SK-N-SH (cell line): Measurements from ENCODE around the gene RBM47. TPM values are rescaled to one million over a fixed set of nuclear protein-coding genes. Genes with fewer than 3 reads are reported as not detected.

Experiments used
- CTCF ChIA-PET: fragments of 300-600, 350-600 bp; formaldehyde crosslinking; extraction: SDS; loops from one replicate; lab custom pipeline; 2021; lab: Yijun Ruan, JAX
- POLR2A ChIA-PET: fragments of 350-600 bp; sonication (Branson Sonifier 250); formaldehyde crosslinking; extraction: SDS; loops from one replicate; lab custom pipeline; 2020; ENCODE audit warnings: antibody characterized with exemption, inconsistent platforms; lab: Yijun Ruan, JAX
- DNase-seq: peaks from one replicate; pipeline ENCODE4 v3.0.0; 2012
- H2AFZ ChIP-seq: fragments of 200-600 bp; sonication (generic); 2 replicates; pipeline ENCODE4 v1.8.1; 2016; ENCODE audit warnings: antibody characterized with exemption, mild to moderate bottlenecking, low read depth
- H3F3A ChIP-seq: fragments of 200-600 bp; sonication (generic); replicated peaks from 2 replicates; pipeline ENCODE3; 2016; ENCODE audit warnings: antibody characterized with exemption, mild to moderate bottlenecking; ENCODE audit not compliant: insufficient read depth
- H3K27ac ChIP-seq, 2 experiments: fragments of 200-500 bp in 1 of 2; fragments of 200-600 bp in 1 of 2; sonication (Bioruptor generic) in 1 of 2; sonication (generic), shearing (Covaris generic) in 1 of 2; 2 replicates each; pipeline versions ENCODE4 v1.5.1 to v1.6.1; 2014 to 2016; ENCODE audit warnings: low read depth in 2 of 2, inconsistent platforms in 1 of 2, low read length in 1 of 2, mild to moderate bottlenecking in 1 of 2, mixed read lengths in 1 of 2
- H3K27me3 ChIP-seq: fragments of 200-600 bp; sonication (generic), shearing (Covaris generic); 2 replicates; pipeline ENCODE4 v1.6.1; 2016; ENCODE audit warnings: mixed run types; ENCODE audit not compliant: insufficient read depth
- H3K36me3 ChIP-seq, 2 experiments: fragments of 200-500 bp in 1 of 2; fragments of 200-600 bp in 1 of 2; sonication (Bioruptor generic) in 1 of 2; sonication (generic) in 1 of 2; replicated peaks in 1 of 2; 2 replicates each; pipeline versions ENCODE3 to v1.5.1; 2014 to 2016; ENCODE audit warnings: low read length in 1 of 2, mild to moderate bottlenecking in 1 of 2; ENCODE audit not compliant: insufficient read depth in 2 of 2, control insufficient read depth in 1 of 2
- H3K4me1 ChIP-seq, 2 experiments: fragments of 200-500 bp in 1 of 2; fragments of 200-600 bp in 1 of 2; sonication (Bioruptor generic) in 1 of 2; sonication (generic), shearing (Covaris generic) in 1 of 2; 2 replicates each; pipeline versions ENCODE4 v1.5.1 to v1.6.1; 2014 to 2016; ENCODE audit warnings: low read depth in 1 of 2, low read length in 1 of 2, mixed run types in 1 of 2; ENCODE audit not compliant: insufficient read depth in 2 of 2, control insufficient read depth in 1 of 2
- H3K4me2 ChIP-seq: fragments of 200-600 bp; sonication (generic), shearing (Covaris generic); 2 replicates; pipeline ENCODE4 v1.6.1; 2017; ENCODE audit warnings: mixed run types
- H3K4me3 ChIP-seq, 2 experiments: fragments of 200-500 bp in 1 of 2; fragments of 200-600 bp in 1 of 2; sonication (Bioruptor generic) in 1 of 2; sonication (generic), shearing (Covaris generic) in 1 of 2; 2 replicates each; pipeline versions ENCODE4 v1.5.1 to v1.8.1; 2014 to 2016; ENCODE audit warnings: low read depth in 2 of 2, inconsistent platforms in 1 of 2, low read length in 1 of 2, mild to moderate bottlenecking in 1 of 2, mixed read lengths in 1 of 2, moderate library complexity in 1 of 2
- H3K79me2 ChIP-seq: fragments of 200-600 bp; sonication (generic); 2 replicates; pipeline ENCODE4 v1.8.1; 2017; ENCODE audit warnings: mild to moderate bottlenecking; ENCODE audit not compliant: insufficient read depth
- H3K9ac ChIP-seq: fragments of 200-600 bp; sonication (generic); 2 replicates; pipeline ENCODE4 v1.6.1; 2017; ENCODE audit warnings: mixed run types
- H3K9me2 ChIP-seq: fragments of 200-600 bp; sonication (generic); 2 replicates; pipeline ENCODE4 v1.6.1; 2017; ENCODE audit warnings: mixed run types
- H3K9me3 ChIP-seq: fragments of 200-600 bp; sonication (generic); 2 replicates; pipeline ENCODE4 v1.6.1; 2017; ENCODE audit warnings: mixed run types, mild to moderate bottlenecking, moderate library complexity
- H4K20me1 ChIP-seq: fragments of 200-600 bp; sonication (generic); 2 replicates; pipeline ENCODE4 v1.6.1; 2017; ENCODE audit warnings: mild to moderate bottlenecking, mixed run types; ENCODE audit not compliant: insufficient read depth
- GABPA ChIP-seq: IDR thresholded peaks from 2 replicates; pipeline ENCODE4 v1.4.0; 2012; ENCODE audit warnings: low read depth, mild to moderate bottlenecking
- IRF3 ChIP-seq: fragments of 150-350 bp; IDR thresholded peaks from 2 replicates; pipeline ENCODE4 v1.6.1; 2016; ENCODE audit warnings: mild to moderate bottlenecking, low read depth, low read length
- JUND ChIP-seq: IDR thresholded peaks from 2 replicates; pipeline ENCODE4 v1.4.0; 2012
- MAX ChIP-seq: IDR thresholded peaks from 2 replicates; pipeline ENCODE4 v1.4.0; 2012; ENCODE audit warnings: low read depth
- MXI1 ChIP-seq: IDR thresholded peaks from 2 replicates; pipeline ENCODE4 v1.6.1; 2012; ENCODE audit warnings: mild to moderate bottlenecking, low read depth, low read length, improper control_type of control experiment
- NFIC ChIP-seq: IDR thresholded peaks from 2 replicates; pipeline ENCODE4 v1.4.0; 2012; ENCODE audit warnings: borderline replicate concordance
- SIN3A ChIP-seq: IDR thresholded peaks from 2 replicates; pipeline ENCODE4 v1.6.1; 2012; ENCODE audit warnings: low read depth, mild to moderate bottlenecking, low read length, moderate library complexity, borderline replicate concordance
- WGBS: methylation state at CpG from one replicate; pipeline ENCODE4 v1.1.6; 2017; ENCODE audit warnings: low lambda C conversion rate; 5-methylcytosine and 5-hydroxymethylcytosine counted together
- polyA plus RNA-seq, 3 experiments: library from polyadenylated mRNA; depleted of rRNA; stranded (reverse); fragments of >200 nt; gene quantifications; 2 replicates each; pipeline ENCODE4 v1.2.3, GENCODE V29; 2012
- TF ChIP-seq, protein P1 (sequence below): IDR thresholded peaks from 2 replicates; pipeline ENCODE4; 2012

RBM47 gene
- polyA plus RNA-seq, 1 of the 3 experiments (the other 2 are of a cell fraction) = 6.8 TPM

- H3K9me2 ChIP-seq = no peaks in the 10 kb centered on the region
- H3K4me3 ChIP-seq = no peak overlapping the region
- peaks cover 3% of the 10 kb centered on the region for H3F3A ChIP-seq
- no peaks in the 10 kb centered on the region for H4K20me1 ChIP-seq
- H3K27me3 ChIP-seq = no peaks in the 10 kb centered on the region
- 95% methylated on average over 3 of the region's 3 CpGs for WGBS
- H3K79me2 ChIP-seq = no peaks in the 10 kb centered on the region
- no peak for DNase-seq
- H3K4me1 ChIP-seq = 0 out of 4 replicates have a peak, but pooled peaks cover 0 to 9% of the 10 kb centered on the region in 2 experiments
- no peak overlapping the region for H3K27ac ChIP-seq
- CTCF ChIA-PET = no interaction called here
- POLR2A ChIA-PET = interaction anchor here (0.6 kb wide), 1 partner anchor 8 kb away, joined by 3 read pairs; no protein-coding TSS in a partner anchor
- H2AFZ ChIP-seq = no peak overlapping the region
- no peak for TF ChIP-seq JUND
- TF ChIP-seq SIN3A = no peak
- H3K4me2 ChIP-seq = no peak overlapping the region
- no peak overlapping the region for H3K9ac ChIP-seq
- no peaks in the 10 kb centered on the region for H3K9me3 ChIP-seq
- H3K36me3 ChIP-seq = no peaks in the 10 kb centered on the region
Observed at GRCh38 chr4:40584517-40585141, 45.0 kb downstream of the RBM47 start.

DNA sequence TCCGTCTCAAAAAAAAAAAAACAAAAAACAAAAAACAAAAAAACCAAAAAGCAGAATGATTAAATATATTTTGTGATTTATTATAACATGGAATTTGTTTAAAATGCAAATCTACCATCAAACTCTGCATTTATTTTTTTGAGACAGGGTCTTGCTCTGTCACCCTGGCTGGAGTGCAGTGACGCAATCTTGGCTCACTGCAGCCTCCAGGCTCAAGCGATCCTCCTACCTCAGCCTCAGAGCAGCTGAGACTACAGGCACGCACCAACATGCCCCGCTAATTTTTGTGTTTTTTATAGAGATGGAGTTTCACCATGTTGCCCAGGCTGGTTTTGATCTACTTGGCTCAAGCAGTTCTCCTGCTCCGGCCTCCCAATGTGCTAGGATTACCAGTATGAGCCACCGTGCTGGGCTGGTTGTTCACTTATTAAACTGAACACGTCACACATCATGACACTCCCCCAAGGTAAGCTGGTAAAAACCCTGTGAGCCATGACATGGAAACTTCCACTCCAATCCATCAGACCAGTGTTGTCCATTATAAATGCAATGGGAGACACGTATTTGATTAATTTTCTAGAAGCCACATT is 45.7 kb downstream of the RBM47 start:
- H3K27me3 ChIP-seq = no peaks in the 10 kb centered on the region
- no peaks in the 10 kb centered on the region for H3K79me2 ChIP-seq
- ChIA-PET POLR2A (interaction anchor here (0.6 kb wide), 1 partner anchor 8 kb away, joined by 3 read pairs; no protein-coding TSS in a partner anchor), CTCF (interaction anchor here (1.2 kb wide), 1 partner anchor 11 kb away, joined by 3 read pairs; no protein-coding TSS in a partner anchor)
- H3F3A ChIP-seq = peaks cover 6% of the 10 kb centered on the region
- DNase-seq = no peak
- no peak overlapping the region for H3K4me3 ChIP-seq
- H3K36me3 ChIP-seq = no peaks in the 10 kb centered on the region
- H3K4me2 ChIP-seq = no peak overlapping the region
- no peak overlapping the region for H3K27ac ChIP-seq
- H2AFZ ChIP-seq = no peak overlapping the region
- no peak for TF ChIP-seq GABPA
- H3K9me3 ChIP-seq = no peaks in the 10 kb centered on the region
- 0 out of 4 replicates have a peak, but pooled peaks cover 0 to 9% of the 10 kb centered on the region in 2 experiments for H3K4me1 ChIP-seq
- no peaks in the 10 kb centered on the region for H3K9me2 ChIP-seq
- WGBS = 95% methylated on average over 9 of the region's 9 CpGs
- no peaks in the 10 kb centered on the region for H4K20me1 ChIP-seq
- H3K9ac ChIP-seq = no peak overlapping the region

DNA sequence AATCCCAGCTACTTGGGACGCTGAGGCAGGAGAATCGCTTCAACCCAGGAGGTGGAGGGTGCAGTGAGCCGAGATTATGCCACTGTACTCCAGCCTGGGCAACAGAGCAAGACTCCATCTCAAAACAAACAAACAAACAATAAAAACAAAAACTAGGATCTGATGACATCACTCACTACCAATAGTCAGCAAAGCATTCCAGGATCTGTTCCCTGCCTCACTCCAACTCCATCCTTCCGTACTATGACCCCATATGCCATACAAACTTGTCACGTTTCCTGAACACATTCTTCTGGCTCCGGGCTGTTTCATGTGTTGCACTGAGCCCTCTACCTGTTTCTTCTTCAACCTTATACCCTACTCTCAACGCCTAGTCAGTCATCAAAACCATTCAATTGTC is 47.3 kb downstream of the RBM47 start:
- Histone ChIP-seq H4K20me1 (no peaks in the 10 kb centered on the region), H3K9ac (no peak overlapping the region), H3K27ac (no peak overlapping the region), H3K4me3 (no peak overlapping the region), H3K79me2 (0 out of 2 replicates have a peak, but pooled peaks cover 3% of the 10 kb centered on the region), H3K36me3 (no peaks in the 10 kb centered on the region), H2AFZ (no peak overlapping the region), H3K9me2 (no peaks in the 10 kb centered on the region), H3K27me3 (no peaks in the 10 kb centered on the region), H3K4me1 (peaks cover 0 to 11% of the 10 kb centered on the region in 2 experiments; a peak in 1 of 4 replicates), H3K9me3 (no peaks in the 10 kb centered on the region), H3F3A (peaks cover 11% of the 10 kb centered on the region), H3K4me2 (no peak overlapping the region)
- ChIA-PET POLR2A (no interaction called here), CTCF (no interaction called here)
- 87% methylated on average over 7 of the region's 7 CpGs for WGBS
- TF ChIP-seq MXI1 (no peak), IRF3 (no peak), MAX (no peak), NFIC (no peak)
- TF ChIP-seq, protein P1, sequence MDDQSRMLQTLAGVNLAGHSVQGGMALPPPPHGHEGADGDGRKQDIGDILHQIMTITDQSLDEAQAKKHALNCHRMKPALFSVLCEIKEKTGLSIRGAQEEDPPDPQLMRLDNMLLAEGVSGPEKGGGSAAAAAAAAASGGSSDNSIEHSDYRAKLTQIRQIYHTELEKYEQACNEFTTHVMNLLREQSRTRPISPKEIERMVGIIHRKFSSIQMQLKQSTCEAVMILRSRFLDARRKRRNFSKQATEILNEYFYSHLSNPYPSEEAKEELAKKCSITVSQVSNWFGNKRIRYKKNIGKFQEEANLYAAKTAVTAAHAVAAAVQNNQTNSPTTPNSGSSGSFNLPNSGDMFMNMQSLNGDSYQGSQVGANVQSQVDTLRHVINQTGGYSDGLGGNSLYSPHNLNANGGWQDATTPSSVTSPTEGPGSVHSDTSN = no peak
- no peak for DNase-seq
